ENCODE measurements around the gene BAHCC1. TPM values are rescaled to one million over a fixed set of nuclear protein-coding genes. Genes with fewer than 3 reads are reported as not detected.

The BAHCC1 gene
- total RNA-seq, 3 donors from 2014 or later: 7.4 to 17.0 (median 11.7) TPM

- no peaks in the 10 kb centered on the region for H3K9me3 ChIP-seq
- intact Hi-C loops (cut with DNase I; ENCODE audit: low total_unique reads): loop anchor here (10.0 kb wide), 1 partner anchor 232 kb away; no protein-coding TSS in a partner anchor
- no peak for DNase-seq (ENCODE audit: low spot score in 2 of 2)
- H3K4me1 ChIP-seq: peaks cover 0 to 4% of the 10 kb centered on the region in 2 donors
- H3K27ac ChIP-seq: no peak overlapping the region
- no peaks in the 10 kb centered on the region for H3K27me3 ChIP-seq
- no peak overlapping the region for H3K4me3 ChIP-seq
- H3K36me3 ChIP-seq: no peaks in the 10 kb centered on the region
- TF ChIP-seq CTCF (IDR thresholded peaks at IDR 0.05): no peak
- TF ChIP-seq POLR2A (IDR thresholded peaks at IDR 0.05): no peak
- TF ChIP-seq POLR2AphosphoS5 (IDR thresholded peaks at IDR 0.05): no peak
Observed at GRCh38 chr17:81486199-81486810, 91.0 kb downstream of the BAHCC1 start.

- intact Hi-C loops (cut with DNase I; ENCODE audit: low total_unique reads): loop anchor here (10.0 kb wide), 1 partner anchor 232 kb away; no protein-coding TSS in a partner anchor
- H3K27ac ChIP-seq: no peak overlapping the region
Observed at GRCh38 chr17:81487089-81487486, 91.8 kb downstream of the BAHCC1 start.

GRCh38 chr17:81487487-81488275 lies 92.4 kb downstream of the BAHCC1 start:
- intact Hi-C loops (cut with DNase I; ENCODE audit: low total_unique reads): loop anchor here (10.0 kb wide), 1 partner anchor 233 kb away; no protein-coding TSS in a partner anchor
- H3K4me3 ChIP-seq: peak overlapping the region; percentile 55 to 78 (median 62)
- no peak for DNase-seq (ENCODE audit: low spot score in 2 of 2)
- no peaks in the 10 kb centered on the region for H3K27me3 ChIP-seq
- H3K27ac ChIP-seq: peak overlapping the region; percentile 6 to 45
- peaks cover 0 to 4% of the 10 kb centered on the region in 2 donors for H3K4me1 ChIP-seq
- no peaks in the 10 kb centered on the region for H3K9me3 ChIP-seq
- no peaks in the 10 kb centered on the region for H3K36me3 ChIP-seq
- no peak for TF ChIP-seq POLR2AphosphoS5 (IDR thresholded peaks at IDR 0.05)
- no peak for TF ChIP-seq POLR2A (IDR thresholded peaks at IDR 0.05)

More at GRCh38 chr17:81487089-81487486, 91.8 kb downstream of the BAHCC1 start:
- peaks cover 0 to 4% of the 10 kb centered on the region in 2 donors for H3K4me1 ChIP-seq
- H3K27me3 ChIP-seq: no peaks in the 10 kb centered on the region
- H3K36me3 ChIP-seq: no peaks in the 10 kb centered on the region
- DNase-seq (ENCODE audit: low spot score in 2 of 2): no peak
- H3K4me3 ChIP-seq: peak overlapping the region in 1 of 3 donors; percentile 78
- TF ChIP-seq POLR2AphosphoS5 (IDR thresholded peaks at IDR 0.05): no peak
- no peak for TF ChIP-seq CTCF (IDR thresholded peaks at IDR 0.05)
- no peak for TF ChIP-seq POLR2A (IDR thresholded peaks at IDR 0.05)
- no peaks in the 10 kb centered on the region for H3K9me3 ChIP-seq

- intact Hi-C loops (cut with DNase I; ENCODE audit: low total_unique reads): loop anchor here (10.0 kb wide), 1 partner anchor 234 kb away; no protein-coding TSS in a partner anchor
Observed at GRCh38 chr17:81488276-81488860, 93.1 kb downstream of the BAHCC1 start.

More at GRCh38 chr17:81488276-81488860, 93.1 kb downstream of the BAHCC1 start:
- peak overlapping the region; percentile 55 to 78 (median 62) for H3K4me3 ChIP-seq
- H3K9me3 ChIP-seq: no peaks in the 10 kb centered on the region
- no peaks in the 10 kb centered on the region for H3K27me3 ChIP-seq
- no peaks in the 10 kb centered on the region for H3K36me3 ChIP-seq
- no peak for DNase-seq (ENCODE audit: low spot score in 2 of 2)
- H3K4me1 ChIP-seq: peaks cover 0 to 4% of the 10 kb centered on the region in 2 donors
- H3K27ac ChIP-seq: peak overlapping the region; percentile 6 to 45
- TF ChIP-seq CTCF (IDR thresholded peaks at IDR 0.05) (no peak), POLR2A (IDR thresholded peaks at IDR 0.05) (no peak), POLR2AphosphoS5 (IDR thresholded peaks at IDR 0.05) (no peak)
